ENCODE measurements around the gene RGCC.

DNA sequence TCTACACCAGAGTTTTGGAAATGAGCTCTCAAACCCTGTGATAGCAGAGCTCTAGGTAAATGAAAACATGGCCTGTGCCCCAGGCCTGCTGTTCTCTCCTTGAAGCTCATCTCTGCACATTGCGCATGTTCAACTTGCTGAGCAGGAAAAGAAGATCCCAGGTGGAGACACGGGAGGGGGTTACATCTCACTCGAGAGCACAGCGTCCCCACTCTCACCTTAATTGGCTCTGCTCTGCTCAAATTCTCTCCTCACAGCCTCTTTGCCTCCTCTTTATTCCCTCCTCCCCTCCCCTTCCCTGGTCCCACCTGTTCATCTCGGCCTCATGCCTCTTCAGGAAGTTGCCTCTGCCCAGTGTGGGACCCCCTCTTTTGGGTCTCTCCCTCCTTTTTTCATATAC lies 44.7 kb downstream of the RGCC start:
- TF ChIP-seq, protein P1, sequence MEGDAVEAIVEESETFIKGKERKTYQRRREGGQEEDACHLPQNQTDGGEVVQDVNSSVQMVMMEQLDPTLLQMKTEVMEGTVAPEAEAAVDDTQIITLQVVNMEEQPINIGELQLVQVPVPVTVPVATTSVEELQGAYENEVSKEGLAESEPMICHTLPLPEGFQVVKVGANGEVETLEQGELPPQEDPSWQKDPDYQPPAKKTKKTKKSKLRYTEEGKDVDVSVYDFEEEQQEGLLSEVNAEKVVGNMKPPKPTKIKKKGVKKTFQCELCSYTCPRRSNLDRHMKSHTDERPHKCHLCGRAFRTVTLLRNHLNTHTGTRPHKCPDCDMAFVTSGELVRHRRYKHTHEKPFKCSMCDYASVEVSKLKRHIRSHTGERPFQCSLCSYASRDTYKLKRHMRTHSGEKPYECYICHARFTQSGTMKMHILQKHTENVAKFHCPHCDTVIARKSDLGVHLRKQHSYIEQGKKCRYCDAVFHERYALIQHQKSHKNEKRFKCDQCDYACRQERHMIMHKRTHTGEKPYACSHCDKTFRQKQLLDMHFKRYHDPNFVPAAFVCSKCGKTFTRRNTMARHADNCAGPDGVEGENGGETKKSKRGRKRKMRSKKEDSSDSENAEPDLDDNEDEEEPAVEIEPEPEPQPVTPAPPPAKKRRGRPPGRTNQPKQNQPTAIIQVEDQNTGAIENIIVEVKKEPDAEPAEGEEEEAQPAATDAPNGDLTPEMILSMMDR (IDR thresholded peaks at IDR 0.05): no peak
- TF ChIP-seq POLR2A (IDR thresholded peaks at IDR 0.05): no peak
